TTC549 (cell line): ENCODE results near the gene TEAD4.

ENCODE experiments used
- FAIRE-seq: peaks from 2 replicates; lab custom pipeline; 2012; peaks lifted over from hg19 to GRCh38; lab: Jason Lieb, UNC

Gene TEAD4

GRCh38 chr12:3002646-3003045 lies 43.4 kb downstream of the TEAD4 start:
- no peak for FAIRE-seq

GRCh38 chr12:3003357-3003992 lies 44.3 kb downstream of the TEAD4 start:
- no peak for FAIRE-seq

- no peak for FAIRE-seq
Measured at GRCh38 chr12:3004655-3005565, 45.7 kb downstream of the TEAD4 start.

- no peak for FAIRE-seq
Measured at GRCh38 chr12:3005736-3006135, 46.5 kb downstream of the TEAD4 start.

GRCh38 chr12:3009780-3010179 lies 50.6 kb downstream of the TEAD4 start:
- no peak for FAIRE-seq

- no peak for FAIRE-seq
Measured at GRCh38 chr12:3010214-3010930, 51.2 kb downstream of the TEAD4 start.

- FAIRE-seq, result no peak
Measured at GRCh38 chr12:3012786-3013185, 53.6 kb downstream of the TEAD4 start.

- no peak for FAIRE-seq
Measured at GRCh38 chr12:3014641-3015040, 55.4 kb downstream of the TEAD4 start.

GRCh38 chr12:3015356-3015755 lies 56.2 kb downstream of the TEAD4 start:
- FAIRE-seq, result no peak

GRCh38 chr12:3016191-3016590 lies 57.0 kb downstream of the TEAD4 start:
- no peak for FAIRE-seq

- no peak for FAIRE-seq
Measured at GRCh38 chr12:3017281-3017680, 58.1 kb downstream of the TEAD4 start.

- FAIRE-seq, result no peak
Measured at GRCh38 chr12:3018284-3019004, 59.2 kb downstream of the TEAD4 start.

GRCh38 chr12:3019005-3019680 lies 59.9 kb downstream of the TEAD4 start:
- FAIRE-seq, result no peak

GRCh38 chr12:3020399-3020798 lies 61.2 kb downstream of the TEAD4 start:
- no peak for FAIRE-seq

GRCh38 chr12:3020850-3021435 lies 61.7 kb downstream of the TEAD4 start:
- no peak for FAIRE-seq

GRCh38 chr12:3022411-3022810 lies 63.2 kb downstream of the TEAD4 start:
- FAIRE-seq, result no peak

GRCh38 chr12:3022961-3023360 lies 63.8 kb downstream of the TEAD4 start:
- FAIRE-seq, result no peak

- FAIRE-seq, result no peak
Measured at GRCh38 chr12:3028108-3028507, 68.9 kb downstream of the TEAD4 start.

- FAIRE-seq, result no peak
Measured at GRCh38 chr12:3030821-3031429, 71.7 kb downstream of the TEAD4 start.

GRCh38 chr12:3032161-3032560 lies 73.0 kb downstream of the TEAD4 start:
- no peak for FAIRE-seq
